Neural cell (in vitro differentiated cells): Measurements from ENCODE around the gene METTL15.

ENCODE experiments used
- EZH2 ChIP-seq: fragments of 200-600, 300-800 bp; shearing (Covaris generic), sonication (generic); IDR thresholded peaks from 2 replicates; pipeline ENCODE4 v1.6.1; 2014; ENCODE audit warnings: antibody characterized with exemption, low read length, borderline replicate concordance, mild to moderate bottlenecking; ENCODE audit not compliant: insufficient read depth, poor library complexity, severe bottlenecking
- MXI1 ChIP-seq: fragments of 450-650 bp; conservative IDR thresholded peaks from 2 replicates; pipeline ENCODE4 v1.6.1; 2014; ENCODE audit warnings: antibody characterized with exemption, mild to moderate bottlenecking; ENCODE audit not compliant: poor library complexity, severe bottlenecking
- SMC3 ChIP-seq: fragments of 450-650 bp; conservative IDR thresholded peaks from 2 replicates; pipeline ENCODE4 v1.6.1; 2014; ENCODE audit warnings: antibody characterized with exemption, mild to moderate bottlenecking, moderate library complexity; ENCODE audit not compliant: poor library complexity
- TF ChIP-seq, protein P1 (sequence below): fragments of 450-650 bp; IDR thresholded peaks from 2 replicates; pipeline ENCODE4 v1.5.1; 2014; ENCODE audit warnings: antibody characterized with exemption, mild to moderate bottlenecking, moderate library complexity; ENCODE audit not compliant: poor library complexity, severe bottlenecking
- TF ChIP-seq, protein P2 (sequence below): IDR thresholded peaks from 2 replicates; pipeline ENCODE4 v1.6.1; 2012; ENCODE audit warnings: borderline replicate concordance

DNA sequence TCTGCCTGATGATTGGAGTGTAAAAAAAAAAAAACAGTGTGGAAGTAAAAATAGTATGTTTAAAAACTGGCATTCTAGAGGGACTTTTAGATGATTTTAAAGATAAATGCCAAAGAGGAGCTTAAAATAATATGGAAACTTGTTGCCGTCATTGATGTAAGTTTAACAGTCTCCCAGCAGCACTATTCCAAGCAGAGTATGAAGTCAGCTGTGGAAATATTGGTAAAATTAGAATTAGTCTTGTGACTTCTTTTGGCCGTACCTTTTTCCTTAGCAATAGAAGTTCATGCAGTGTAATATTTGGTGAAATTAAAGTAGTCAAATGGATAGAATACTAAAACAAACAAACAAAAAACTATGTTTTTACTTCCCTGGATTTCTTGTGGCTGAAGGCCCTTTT, 134.9 kb downstream of the METTL15 start:
- TF ChIP-seq, protein P1, sequence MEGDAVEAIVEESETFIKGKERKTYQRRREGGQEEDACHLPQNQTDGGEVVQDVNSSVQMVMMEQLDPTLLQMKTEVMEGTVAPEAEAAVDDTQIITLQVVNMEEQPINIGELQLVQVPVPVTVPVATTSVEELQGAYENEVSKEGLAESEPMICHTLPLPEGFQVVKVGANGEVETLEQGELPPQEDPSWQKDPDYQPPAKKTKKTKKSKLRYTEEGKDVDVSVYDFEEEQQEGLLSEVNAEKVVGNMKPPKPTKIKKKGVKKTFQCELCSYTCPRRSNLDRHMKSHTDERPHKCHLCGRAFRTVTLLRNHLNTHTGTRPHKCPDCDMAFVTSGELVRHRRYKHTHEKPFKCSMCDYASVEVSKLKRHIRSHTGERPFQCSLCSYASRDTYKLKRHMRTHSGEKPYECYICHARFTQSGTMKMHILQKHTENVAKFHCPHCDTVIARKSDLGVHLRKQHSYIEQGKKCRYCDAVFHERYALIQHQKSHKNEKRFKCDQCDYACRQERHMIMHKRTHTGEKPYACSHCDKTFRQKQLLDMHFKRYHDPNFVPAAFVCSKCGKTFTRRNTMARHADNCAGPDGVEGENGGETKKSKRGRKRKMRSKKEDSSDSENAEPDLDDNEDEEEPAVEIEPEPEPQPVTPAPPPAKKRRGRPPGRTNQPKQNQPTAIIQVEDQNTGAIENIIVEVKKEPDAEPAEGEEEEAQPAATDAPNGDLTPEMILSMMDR, result no peak
- no peak for TF ChIP-seq EZH2
- no peak for TF ChIP-seq SMC3
- TF ChIP-seq, protein P2, sequence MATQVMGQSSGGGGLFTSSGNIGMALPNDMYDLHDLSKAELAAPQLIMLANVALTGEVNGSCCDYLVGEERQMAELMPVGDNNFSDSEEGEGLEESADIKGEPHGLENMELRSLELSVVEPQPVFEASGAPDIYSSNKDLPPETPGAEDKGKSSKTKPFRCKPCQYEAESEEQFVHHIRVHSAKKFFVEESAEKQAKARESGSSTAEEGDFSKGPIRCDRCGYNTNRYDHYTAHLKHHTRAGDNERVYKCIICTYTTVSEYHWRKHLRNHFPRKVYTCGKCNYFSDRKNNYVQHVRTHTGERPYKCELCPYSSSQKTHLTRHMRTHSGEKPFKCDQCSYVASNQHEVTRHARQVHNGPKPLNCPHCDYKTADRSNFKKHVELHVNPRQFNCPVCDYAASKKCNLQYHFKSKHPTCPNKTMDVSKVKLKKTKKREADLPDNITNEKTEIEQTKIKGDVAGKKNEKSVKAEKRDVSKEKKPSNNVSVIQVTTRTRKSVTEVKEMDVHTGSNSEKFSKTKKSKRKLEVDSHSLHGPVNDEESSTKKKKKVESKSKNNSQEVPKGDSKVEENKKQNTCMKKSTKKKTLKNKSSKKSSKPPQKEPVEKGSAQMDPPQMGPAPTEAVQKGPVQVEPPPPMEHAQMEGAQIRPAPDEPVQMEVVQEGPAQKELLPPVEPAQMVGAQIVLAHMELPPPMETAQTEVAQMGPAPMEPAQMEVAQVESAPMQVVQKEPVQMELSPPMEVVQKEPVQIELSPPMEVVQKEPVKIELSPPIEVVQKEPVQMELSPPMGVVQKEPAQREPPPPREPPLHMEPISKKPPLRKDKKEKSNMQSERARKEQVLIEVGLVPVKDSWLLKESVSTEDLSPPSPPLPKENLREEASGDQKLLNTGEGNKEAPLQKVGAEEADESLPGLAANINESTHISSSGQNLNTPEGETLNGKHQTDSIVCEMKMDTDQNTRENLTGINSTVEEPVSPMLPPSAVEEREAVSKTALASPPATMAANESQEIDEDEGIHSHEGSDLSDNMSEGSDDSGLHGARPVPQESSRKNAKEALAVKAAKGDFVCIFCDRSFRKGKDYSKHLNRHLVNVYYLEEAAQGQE, result no peak
- TF ChIP-seq MXI1, result no peak
